ENCODE measurements around the gene HES1. TPM values are rescaled to one million over a fixed set of nuclear protein-coding genes. Genes with fewer than 3 reads are reported as not detected.

HES1 gene
- total RNA-seq, 1 experiment from 2014 or later, result 43.2 TPM

DNA sequence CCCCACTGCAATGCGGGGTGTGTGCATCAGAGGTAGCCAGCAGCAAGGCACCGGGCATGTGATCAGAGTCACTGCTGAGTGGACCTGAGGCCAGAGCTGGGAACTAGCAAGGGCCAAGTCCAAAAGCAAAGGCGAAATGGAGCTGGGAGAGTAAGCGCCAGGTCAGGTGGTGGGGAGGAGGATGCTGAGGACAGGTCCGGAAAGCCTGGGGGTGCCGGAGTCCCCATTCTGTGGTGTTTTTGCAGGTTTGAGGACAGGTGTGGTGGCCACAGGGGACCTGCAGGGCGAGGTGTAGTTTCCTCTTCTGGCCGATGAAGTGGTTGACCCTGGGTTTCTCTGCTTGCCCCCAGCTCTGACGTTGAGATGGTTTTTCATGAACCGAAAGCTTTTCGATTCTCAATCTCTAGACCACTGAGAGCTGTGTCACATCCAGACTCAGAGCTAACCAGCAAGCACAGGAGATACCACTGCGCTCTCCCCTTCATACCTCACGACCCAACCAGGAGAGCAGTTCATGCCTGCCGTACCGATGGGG is 35.0 kb upstream of the HES1 start:
- no peak for DNase-seq (ENCODE audit: low read depth)
- in situ Hi-C loops (cut with HindIII; ENCODE audit: low pct_unique_long_range_greater_than_20kb, low sequenced_read_pairs), result no loop called here

DNA sequence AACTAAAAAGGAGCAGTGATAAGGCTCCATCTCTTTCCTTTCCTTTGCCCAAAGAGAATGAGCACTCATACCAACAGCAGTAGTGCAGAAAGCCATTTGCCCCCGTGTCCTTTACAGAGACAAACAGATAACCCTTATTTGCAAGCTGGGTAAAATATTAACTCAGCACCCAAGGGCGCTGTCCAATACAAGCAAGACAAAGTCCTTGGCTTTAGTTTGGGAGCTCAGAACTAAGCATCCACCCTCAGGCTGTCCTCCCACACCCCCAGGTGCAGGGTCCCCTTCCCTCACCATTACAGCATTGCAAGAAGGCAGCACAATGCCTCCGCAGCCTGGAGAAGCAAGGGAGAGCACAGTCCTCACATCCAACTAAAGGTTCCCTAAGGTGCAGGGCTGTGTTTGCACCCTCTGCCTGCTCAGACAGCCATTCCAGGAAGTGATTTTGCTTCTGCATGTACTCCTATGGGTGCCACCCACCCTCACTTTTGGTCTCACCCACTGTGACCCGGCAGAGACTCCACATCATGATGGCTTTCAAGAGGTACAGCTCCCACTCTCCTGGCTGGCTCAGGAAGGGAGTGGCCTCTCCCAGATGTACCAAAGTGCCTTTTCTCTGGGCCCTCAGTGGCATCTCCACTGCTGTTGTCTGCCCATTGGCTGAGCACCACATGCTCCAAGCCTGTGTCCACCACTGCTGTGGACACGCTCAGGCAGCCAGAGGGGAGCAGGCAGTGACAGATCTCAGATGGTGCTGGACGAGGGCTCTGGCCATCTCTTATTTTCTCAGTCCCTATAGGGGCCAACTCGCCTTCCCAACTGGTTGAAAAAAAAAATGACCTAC is 34.1 kb upstream of the HES1 start:
- in situ Hi-C loops (cut with HindIII; ENCODE audit: low pct_unique_long_range_greater_than_20kb, low sequenced_read_pairs), result no loop called here
- peak; percentile 56 for DNase-seq (ENCODE audit: low read depth)

DNA sequence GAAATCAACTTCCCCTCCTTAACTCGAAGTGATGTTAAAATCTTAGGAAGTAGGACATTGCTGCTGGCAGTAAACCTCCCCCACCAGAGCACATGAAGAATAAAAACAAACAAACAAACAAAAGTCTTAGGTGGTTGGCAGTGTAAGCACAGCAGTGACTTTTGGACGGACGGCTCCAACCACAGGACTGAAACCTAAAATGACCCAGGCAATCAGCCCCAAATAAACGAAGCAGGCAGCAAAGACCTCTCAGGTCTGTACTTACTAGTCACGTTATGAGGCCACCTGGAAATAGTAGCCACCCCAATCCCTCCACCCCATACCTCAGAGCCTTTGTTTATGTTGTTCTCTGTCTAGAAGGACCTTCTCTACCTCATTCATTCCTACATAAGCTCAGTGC is 33.5 kb upstream of the HES1 start:
- in situ Hi-C loops (cut with HindIII; ENCODE audit: low pct_unique_long_range_greater_than_20kb, low sequenced_read_pairs), result no loop called here
- DNase-seq (ENCODE audit: low read depth), result no peak

DNA sequence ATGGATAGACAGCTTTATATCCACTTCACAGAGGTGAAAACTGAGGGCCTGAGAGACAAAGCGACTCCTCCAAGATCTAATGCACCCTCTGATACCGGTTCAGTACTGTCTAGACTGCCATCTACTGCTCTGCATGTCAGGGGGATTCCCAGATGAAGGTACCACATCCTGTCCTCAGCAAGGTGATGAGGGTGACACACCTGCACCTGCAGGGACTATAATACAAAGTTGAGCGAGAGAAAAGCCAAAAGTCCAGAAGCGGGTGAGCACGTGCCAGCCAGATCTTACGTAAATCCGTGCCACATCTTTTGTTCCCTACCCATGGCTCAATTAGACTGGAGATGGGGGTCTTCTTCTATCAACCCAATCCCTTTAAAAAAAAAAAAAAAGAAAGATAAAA is 32.4 kb upstream of the HES1 start:
- in situ Hi-C loops (cut with HindIII; ENCODE audit: low pct_unique_long_range_greater_than_20kb, low sequenced_read_pairs), result no loop called here
- no peak for DNase-seq (ENCODE audit: low read depth)

DNA sequence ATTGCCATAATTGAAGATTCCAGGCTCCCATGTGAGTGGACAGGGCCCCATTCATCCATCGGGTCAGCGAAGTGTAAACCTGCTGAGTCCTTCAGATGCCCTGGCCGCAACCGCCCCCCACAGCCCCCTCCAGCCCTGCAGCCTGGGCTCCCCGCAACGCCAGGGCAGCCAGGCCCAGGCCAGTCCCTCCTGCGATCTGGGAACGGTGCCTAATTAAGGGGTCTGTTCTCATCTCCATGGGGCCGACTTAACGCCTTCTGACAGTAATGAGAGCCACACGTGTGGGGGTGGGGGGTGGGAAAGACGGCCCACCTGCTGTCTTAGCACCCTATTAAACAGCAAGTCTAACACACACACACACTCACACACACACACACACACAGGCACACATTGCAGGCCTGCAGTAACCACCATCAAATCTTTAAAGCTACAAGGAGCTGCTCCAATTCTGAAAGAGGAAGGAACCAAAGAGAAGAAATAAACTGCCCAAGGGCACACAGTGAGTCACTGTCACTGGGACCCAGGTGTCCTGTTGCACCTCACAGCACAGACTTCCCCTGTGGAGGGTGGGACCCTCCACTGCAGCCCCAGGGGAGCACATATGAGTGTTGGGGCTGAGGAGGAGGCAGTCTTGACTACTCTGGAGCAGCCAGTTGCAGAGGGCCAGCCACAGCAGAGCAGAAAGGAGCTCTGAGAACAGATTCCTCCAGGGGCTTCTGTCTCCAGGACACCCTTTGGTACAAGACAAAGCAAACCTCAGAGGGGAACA is 31.8 kb upstream of the HES1 start:
- DNase-seq (ENCODE audit: low read depth), result no peak
- in situ Hi-C loops (cut with HindIII; ENCODE audit: low pct_unique_long_range_greater_than_20kb, low sequenced_read_pairs), result no loop called here

DNA sequence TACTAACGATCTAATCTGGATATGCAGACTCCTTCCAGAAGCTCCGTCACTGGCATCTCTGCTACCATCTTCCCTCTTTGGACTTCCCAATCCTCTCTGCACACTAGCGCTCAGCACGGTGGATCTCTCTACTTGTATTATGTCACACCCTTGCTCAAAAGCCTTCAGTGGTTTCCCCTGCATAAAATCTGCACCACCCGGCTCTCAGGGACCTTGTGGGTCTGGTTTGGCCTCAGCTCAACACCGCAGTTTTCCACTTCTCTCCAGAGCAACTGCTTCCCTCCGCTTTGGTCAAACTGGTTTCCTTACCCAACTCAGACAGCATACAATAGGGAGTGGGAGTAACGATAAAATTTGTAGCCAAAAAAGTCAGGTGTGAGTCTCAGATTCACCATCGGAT is 30.7 kb upstream of the HES1 start:
- in situ Hi-C loops (cut with HindIII; ENCODE audit: low pct_unique_long_range_greater_than_20kb, low sequenced_read_pairs), result no loop called here
- DNase-seq (ENCODE audit: low read depth), result no peak

DNA sequence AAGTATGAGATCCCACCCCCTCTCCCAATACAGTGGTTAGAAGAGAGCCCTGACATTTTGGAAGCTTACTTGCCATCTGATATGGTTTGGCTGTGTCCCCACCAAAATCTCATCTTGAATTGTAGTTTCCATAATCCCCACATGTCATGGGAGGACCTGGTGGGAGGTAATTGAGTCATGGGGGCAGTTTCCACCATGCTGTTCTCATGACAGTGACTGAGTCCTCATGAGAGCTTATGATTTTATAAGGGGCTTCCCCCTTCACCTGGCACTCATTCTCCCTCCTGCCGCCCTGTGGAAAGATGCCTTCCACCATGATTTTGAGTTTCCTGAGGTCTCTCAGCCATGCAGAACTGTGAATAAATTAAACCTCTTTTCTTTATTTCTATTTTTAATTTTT is 28.8 kb upstream of the HES1 start:
- in situ Hi-C loops (cut with HindIII; ENCODE audit: low pct_unique_long_range_greater_than_20kb, low sequenced_read_pairs), result no loop called here
- DNase-seq (ENCODE audit: low read depth), result no peak

DNA sequence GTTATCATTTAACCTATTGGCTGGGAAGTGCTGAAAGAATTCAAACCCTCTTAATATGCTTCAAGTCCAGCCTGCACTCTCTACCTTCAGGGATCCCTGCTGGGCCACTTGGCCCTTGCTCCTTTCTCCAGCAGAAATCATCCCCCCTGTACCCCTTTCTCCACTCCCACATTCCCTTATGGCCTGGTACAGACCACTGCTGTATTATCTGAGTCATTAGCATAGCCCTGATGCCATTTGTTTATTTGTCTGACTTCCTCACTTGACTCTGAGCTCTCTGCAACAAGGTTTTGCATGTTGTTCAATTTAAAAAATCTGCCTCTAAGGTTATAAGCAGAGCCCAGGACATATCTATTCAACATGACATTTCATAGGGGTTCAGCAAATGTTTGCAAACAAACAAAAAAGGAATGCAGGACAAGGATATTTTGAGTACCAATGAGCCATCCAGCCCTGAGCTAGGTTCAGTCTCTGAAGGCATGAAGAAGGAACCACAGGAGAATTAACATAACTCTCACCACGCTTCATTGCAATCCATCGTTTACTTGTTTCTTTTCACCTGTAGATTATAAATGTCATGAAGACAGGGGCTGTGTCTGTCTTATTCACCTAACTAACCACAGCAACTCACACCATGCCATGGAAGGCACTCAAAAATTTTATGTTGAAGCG is 26.6 kb upstream of the HES1 start:
- in situ Hi-C loops (cut with HindIII; ENCODE audit: low pct_unique_long_range_greater_than_20kb, low sequenced_read_pairs), result no loop called here
- DNase-seq (ENCODE audit: low read depth), result no peak

DNA sequence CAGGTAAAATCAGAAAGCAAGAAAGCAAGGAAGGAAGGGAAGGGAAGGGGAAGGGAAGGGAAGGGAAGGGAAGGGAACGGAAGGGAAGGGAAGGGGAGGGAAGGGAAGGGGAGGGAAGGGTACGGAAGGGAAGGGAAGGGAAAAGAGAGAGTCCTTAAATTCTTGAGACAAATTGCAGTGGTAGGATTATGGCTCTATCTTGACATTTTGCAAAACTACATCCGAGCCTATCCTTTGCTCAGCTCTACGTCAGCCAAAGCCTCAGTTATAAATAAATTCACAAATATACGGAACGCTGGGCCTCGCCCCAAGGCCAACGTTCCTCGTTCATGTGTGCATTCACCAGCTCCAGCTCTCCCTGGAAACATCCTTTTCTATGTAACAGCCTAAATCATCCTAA is 25.5 kb upstream of the HES1 start:
- no peak for DNase-seq (ENCODE audit: low read depth)
- in situ Hi-C loops (cut with HindIII; ENCODE audit: low pct_unique_long_range_greater_than_20kb, low sequenced_read_pairs), result no loop called here

DNA sequence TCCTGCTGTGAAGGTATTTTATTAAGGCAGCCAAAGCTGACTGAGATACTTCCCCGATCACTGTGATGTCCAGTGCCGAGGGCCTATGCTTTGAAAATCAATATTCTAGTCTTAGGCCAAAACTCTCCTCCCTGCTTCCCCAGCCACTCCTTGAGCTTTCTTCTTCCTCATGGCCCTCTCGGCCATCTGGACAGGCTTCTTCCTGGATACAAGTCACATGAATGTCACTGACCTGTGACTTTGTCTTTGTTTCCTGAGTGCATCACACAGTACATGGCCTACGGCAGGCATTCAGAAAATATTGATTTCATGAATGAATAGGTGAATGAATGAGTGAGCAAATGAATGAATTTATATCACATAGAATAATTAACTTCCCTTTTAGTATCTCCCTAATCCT is 24.6 kb upstream of the HES1 start:
- in situ Hi-C loops (cut with HindIII; ENCODE audit: low pct_unique_long_range_greater_than_20kb, low sequenced_read_pairs), result no loop called here
- DNase-seq (ENCODE audit: low read depth), result no peak

DNA sequence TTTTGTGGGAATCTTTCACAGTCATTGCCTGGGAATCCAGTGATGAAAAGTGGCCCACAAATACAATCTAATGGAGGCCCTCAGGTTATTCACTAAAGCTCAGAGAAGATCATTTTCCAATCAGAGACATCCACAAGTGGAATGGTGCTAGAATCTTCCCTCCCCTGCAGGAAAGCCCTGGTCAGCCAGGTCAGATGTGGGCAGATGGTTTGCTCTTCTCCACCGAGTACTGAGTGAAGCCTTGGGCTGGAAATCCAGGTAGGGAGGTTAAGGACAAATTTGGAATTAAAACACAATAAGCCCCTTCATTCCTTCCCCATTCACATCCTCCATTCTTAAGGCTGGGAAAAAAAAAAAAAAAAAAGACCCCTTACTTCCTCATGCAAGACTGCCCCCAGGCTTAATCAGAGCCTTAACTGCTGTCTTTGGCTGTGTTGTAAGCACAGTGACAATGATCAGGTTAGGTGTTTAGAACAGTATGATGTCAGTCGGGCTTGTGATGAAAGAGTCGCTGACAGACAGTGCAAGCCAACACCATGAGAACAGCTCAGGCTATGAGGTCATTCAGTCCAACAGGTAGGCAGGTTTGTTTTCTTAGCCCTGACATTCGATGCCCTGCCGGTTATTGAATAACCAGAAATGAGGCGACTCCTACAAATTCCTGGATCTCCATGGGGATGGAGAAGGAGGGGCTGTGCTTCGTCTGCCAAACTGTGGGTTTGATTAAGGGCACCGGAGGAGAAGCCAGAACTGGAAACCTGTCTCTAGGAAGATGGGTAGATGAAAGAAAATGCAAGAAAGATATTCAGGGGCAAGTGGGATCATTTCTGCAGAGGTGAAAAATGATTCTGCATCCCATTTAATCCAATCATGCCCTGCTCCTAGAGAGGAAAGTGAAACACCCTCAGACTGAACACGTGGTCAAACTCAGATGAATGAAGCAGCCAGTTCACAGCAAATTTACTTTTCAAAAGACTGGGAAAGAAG is 23.5 kb upstream of the HES1 start:
- peak; percentile 98 for DNase-seq (ENCODE audit: low read depth)
- in situ Hi-C loops (cut with HindIII; ENCODE audit: low pct_unique_long_range_greater_than_20kb, low sequenced_read_pairs), result no loop called here

DNA sequence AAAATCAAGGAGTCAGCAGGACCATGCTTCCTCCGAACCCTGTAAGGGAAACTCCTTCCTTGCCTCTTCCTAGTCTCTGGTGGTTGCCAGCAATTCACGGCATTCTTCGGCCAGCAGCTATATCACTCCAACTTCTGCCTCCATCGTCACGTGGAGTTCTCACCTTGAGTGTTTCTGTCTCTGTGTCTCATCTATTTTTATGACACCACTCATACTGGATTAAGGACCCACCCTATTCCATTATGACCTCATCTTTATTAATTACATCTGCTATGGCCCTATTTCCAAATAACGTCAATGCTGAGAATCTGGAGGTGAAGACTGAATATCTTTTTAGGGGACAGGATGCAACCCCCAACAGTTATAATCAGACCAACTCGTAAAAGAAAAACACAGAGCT is 21.8 kb upstream of the HES1 start:
- in situ Hi-C loops (cut with HindIII; ENCODE audit: low pct_unique_long_range_greater_than_20kb, low sequenced_read_pairs), result no loop called here
- DNase-seq (ENCODE audit: low read depth), result no peak

DNA sequence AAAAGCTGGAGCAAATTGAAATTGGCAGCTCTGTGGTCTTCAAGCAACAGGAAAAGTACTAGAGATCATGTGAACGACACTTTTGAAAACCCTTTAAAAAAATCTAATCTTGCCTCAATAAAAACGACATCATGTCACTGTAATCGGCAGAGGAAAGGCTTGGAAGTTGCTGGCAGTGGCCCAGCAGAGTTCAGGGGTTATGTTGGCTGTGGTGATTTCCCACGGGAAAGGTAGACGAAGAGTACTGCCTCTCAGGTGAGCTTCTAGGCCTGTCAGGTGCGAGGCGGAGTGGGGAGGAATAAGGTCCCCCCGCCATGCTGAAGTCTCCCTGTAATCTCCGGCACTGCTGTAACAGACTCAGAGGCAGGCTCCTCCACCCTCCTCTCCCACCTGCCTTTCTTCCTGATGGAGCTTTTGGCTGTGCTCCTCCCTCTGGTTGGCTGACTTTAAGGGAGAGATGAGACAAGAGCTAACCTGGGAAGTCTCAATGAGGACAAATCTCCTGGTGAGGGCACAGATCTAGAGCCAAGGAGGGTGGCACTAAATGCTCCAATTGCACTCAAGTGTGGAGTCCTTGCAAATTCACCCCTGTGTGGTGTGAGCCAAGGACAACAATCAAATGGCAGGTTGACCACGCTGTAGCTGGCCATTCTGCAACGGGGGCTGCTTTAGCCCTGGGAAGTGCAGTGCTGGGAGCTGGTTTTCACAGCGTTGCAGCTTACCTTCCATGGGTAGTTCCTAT is 18.7 kb upstream of the HES1 start:
- in situ Hi-C loops (cut with HindIII; ENCODE audit: low pct_unique_long_range_greater_than_20kb, low sequenced_read_pairs), result no loop called here
- peak; percentile 41 for DNase-seq (ENCODE audit: low read depth)

DNA sequence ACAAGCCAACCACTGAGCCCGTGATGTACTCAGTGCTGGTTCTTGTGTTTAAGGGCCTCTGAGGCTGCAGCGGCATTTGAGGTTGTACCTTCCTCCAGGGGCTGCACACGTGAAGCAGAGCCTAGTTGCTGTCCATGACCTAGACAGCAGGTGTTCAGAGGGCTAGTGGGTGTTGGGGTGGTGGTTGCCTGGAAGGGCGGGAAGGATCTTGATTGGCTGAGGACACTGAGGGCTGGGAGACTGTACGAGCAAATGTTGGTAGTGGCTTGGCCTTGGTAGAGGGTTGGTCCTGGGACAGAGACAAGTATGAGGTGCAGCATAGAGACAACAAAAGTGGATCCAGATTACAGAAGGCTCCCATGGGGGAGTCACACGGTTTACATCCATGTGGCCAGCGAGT is 17.0 kb upstream of the HES1 start:
- DNase-seq (ENCODE audit: low read depth), result no peak
- in situ Hi-C loops (cut with HindIII; ENCODE audit: low pct_unique_long_range_greater_than_20kb, low sequenced_read_pairs), result no loop called here

DNA sequence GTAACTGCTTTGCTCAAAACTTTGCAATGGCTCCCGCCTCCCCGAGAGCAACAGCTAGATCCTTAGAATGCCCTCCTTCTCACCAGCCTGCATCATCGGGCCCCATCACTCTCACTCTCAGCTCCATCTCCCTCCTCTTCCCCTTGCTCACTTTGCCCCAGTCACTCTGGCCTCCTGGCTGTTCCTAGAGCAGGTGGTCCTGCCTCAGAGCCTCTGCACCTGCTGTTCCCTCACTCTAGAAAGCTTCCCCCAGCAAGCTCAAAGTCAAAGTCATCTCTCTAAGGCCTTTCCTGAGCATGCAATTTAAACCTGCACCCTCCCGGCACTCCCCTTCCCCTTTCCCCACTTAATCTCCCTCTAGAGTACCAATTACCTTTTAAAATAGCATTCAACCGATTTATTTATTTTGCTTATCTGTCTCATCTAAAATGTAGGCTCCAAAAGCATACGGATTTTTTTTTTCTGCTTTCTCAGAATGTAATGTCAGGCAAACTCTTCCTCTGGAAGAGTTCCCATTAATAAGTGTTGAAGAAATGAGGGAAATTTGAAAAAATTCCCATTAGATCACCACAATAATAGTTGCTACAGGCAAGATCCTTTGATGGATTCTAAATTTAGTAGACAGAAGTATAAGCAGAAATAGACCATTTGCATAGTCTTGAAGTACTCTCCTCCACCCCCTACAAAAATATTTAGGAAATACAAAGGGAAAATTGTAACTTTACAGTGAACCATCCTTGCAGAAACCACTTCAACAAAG is 15.9 kb upstream of the HES1 start:
- in situ Hi-C loops (cut with HindIII; ENCODE audit: low pct_unique_long_range_greater_than_20kb, low sequenced_read_pairs), result no loop called here
- DNase-seq (ENCODE audit: low read depth), result no peak

Data from Caki2 (cell line).